ENCODE measurements around the gene TM4SF1.
"Not testable (repeated sequence)": the region's sequence is repeated elsewhere in the genome, so short reads cannot be mapped to it uniquely, and the experiment has no call there.

Gene TM4SF1

GRCh38 chr3:149395107-149396089 lies 17.9 kb upstream of the TM4SF1 start:
- DNase-seq (ENCODE audit: low read depth), result no peak

GRCh38 chr3:149393345-149394160 lies 16.1 kb upstream of the TM4SF1 start:
- no peak for DNase-seq (ENCODE audit: low read depth)

GRCh38 chr3:149391960-149392359 lies 14.5 kb upstream of the TM4SF1 start:
- DNase-seq (ENCODE audit: low read depth), result no peak

- DNase-seq (ENCODE audit: low read depth), result no peak
Measured at GRCh38 chr3:149390772-149391212, 13.3 kb upstream of the TM4SF1 start.

DNA sequence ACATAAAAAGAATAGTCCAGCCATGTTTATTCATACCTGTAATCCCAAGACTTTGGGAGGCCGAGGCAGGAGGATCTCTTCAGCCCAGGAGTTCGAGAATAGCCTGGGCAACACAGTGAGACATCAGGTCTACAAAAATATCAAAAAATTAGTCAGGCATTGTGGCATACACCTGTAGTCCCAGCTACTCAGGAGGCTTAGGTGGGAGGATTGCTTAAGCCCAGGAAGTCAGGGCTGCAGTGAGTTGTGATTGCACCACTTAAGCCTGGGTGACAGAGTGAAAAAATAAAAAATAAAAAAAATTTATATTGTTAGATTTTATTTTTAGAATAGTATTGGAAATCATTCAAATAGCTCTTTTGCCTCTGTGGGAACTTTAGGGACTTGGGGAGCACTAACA lies 12.8 kb upstream of the TM4SF1 start:
- no peak for DNase-seq (ENCODE audit: low read depth)

DNA sequence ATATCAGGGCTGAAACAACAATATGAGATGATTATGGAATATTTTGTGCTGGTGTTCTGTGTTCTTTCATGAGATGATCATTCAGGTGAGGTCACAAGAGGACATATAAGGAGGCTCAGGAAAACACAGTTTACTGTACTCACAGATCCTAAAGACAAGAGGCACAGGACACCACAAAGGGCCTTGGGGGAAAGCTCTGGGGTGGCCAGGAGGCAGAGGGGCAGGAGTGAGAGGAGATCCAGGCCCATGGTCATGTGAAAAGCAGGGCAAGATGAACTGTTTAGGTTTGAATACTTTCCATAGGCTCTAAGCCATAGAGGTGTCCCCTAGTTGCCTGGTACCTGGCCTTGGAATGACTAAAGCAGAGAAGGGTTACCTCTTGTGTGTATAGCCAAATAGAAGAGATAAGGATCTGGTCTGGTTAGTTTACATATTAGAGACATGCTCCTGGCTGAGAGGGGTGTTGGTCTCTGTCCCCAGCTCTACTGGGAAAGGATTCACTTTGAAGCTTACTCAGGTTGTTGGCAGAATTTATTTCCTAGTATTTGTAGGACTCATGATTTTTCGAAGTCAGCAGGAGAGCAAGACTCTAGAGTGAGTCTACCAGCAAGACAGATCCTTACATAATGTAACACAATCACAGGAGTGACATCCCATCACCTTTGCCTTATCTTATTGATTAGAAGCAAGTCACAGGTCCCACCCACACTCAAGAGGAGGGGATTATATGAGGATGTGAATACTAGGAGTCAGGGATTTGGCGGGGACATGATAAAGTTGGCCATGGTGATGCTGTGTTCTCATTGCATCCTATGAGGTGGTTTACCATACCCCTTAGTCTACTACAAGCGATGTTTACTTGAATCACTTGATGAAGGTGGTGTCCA lies 11.3 kb upstream of the TM4SF1 start:
- DNase-seq (ENCODE audit: low read depth), result no peak

DNA sequence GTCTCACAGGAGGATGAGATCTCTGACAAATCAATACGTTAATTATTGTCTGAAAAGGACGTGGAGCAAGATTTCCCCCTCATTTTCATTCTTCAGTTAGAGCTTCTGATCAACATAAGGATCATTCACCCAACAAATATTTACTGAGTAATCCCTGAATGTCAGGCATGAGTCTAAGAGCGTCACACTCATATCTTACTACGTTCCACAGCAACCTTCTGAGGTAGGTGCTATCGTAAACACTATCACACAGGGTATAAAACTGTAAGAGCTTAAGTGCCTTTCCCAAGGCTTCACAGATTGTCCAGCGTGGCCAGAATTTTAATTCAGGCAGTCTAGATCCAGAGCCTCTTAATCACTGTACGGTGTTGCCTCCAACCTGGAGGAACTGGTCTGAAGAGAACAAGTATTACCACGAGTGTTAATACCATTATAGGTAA lies 10.6 kb upstream of the TM4SF1 start:
- peak; percentile 89 for DNase-seq (ENCODE audit: low read depth)

DNA sequence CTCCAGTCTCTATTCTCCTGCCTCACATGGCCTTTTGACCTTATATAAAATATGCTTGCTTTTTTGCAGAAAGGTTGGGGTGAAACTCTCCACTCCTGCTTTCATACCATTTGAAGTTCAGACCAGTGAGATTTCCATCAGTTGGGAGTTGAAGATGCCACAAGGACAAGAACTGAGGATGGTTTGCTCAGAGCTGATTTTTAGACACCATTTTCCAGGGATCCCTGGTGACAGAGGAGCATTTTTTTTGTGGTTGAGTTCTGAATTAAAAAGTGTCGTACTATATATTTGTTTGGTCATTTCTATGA lies 8.8 kb upstream of the TM4SF1 start:
- no peak for DNase-seq (ENCODE audit: low read depth)

- DNase-seq (ENCODE audit: low read depth), result no peak
Measured at GRCh38 chr3:149385617-149386298, 8.3 kb upstream of the TM4SF1 start.

- DNase-seq (ENCODE audit: low read depth), result peak; percentile 85
Measured at GRCh38 chr3:149384911-149385321, 7.5 kb upstream of the TM4SF1 start.

DNA sequence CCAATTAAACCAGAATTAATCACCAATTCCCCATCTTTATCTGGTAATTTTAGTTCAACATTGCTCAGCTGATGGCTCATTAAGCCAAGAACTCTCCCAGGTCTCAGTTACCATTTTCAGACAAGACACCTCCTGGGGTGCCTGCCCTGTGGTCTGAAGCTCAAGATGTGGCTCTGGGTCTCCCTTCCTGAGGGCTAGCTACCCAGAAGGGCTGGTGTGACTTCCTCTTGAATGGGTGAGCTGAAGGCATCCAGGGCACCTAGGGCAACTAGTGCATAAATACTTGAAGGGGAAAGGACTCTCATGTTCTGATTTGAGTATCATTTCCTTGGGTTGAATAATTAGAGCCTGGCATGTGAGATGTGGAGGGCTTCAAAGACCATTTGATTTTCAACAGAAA lies 6.7 kb upstream of the TM4SF1 start:
- DNase-seq (ENCODE audit: low read depth), result no peak

- no peak for DNase-seq (ENCODE audit: low read depth)
Measured at GRCh38 chr3:149383703-149384102, 6.3 kb upstream of the TM4SF1 start.

DNA sequence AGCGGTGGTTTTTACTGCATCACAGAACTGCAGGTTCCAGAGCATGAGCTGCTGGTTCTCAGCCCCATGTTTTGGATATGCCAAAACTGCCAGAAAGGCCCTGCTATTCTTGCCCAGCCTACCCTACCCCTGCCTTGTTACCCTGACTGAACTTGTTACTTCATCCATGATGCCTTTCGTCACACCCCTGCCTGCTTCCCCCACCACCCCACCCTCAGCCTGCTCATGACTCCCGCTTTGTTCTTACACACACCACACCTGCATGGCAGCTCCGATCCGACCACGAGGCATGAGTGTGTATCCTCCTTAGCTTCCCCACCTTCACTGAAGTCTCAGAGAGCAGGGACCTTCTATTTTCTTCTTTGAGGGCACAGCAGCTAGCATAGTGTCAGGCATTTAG lies 5.1 kb upstream of the TM4SF1 start:
- no peak for DNase-seq (ENCODE audit: low read depth)

DNA sequence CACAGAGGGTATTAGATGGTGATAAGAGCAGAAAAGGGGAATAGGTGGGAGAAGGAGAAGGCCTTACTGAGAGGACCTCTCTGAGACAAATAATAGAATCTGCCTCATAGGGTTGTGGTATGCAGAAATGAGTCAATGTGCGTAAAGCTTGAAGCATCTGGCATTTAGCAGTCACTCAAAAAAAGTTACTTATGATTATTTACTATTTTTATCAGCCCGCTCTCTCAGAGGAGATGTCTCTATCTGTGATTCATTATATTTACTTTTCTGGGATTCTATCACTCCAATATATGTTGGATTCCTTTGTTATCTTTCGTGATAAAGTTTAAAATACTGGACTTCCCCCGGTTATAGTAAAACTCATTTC lies 4.6 kb upstream of the TM4SF1 start:
- no peak for DNase-seq (ENCODE audit: low read depth)

GRCh38 chr3:149381173-149382100 lies 4.0 kb upstream of the TM4SF1 start:
- DNase-seq (ENCODE audit: low read depth), result no peak

- not testable (repeated sequence) for DNase-seq (ENCODE audit: low read depth)
Measured at GRCh38 chr3:149380220-149380619, 2.8 kb upstream of the TM4SF1 start.

- no peak for DNase-seq (ENCODE audit: low read depth)
Measured at GRCh38 chr3:149378478-149379309, 1.2 kb upstream of the TM4SF1 start.

GRCh38 chr3:149376718-149377407 lies 586 bp downstream of the TM4SF1 start:
- DNase-seq (ENCODE audit: low read depth), result no peak
